ENCODE measurements around the gene ALLC.

DNA sequence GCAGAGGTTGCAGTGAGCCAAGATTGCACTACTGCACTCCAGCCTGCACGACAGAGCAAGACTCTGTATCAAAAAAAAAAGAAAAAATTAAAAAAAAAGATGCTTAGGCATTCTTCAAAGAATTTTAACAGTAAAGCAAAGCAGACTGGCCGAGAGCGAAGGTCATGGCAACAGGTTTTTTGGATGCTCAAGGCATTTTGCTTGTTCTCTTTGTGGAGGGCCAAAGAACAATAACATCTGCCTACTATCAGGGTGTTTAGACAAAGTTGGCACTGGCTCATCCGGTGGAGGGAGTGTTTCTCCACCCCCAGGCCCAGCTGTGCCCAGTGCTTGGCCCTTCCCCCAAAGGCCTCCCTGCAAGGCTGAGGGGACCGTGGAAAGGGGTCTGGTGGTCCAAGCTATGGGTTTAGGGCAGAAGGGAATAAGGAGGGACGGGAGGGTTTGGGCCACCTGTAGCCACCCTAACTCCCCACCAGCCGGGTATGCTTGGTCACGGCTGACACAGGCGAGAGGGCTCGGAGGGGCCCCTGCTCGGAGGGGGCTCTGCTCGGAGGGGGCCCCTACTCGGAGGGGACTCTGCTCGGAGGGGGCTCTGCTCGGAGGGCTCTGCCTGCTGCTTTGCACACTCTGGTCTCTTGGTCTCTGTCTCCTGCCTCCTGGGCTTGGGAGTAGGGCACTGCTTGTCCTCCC is 26.7 kb upstream of the ALLC start:
- TF ChIP-seq CTCF (IDR thresholded peaks at IDR 0.05) (no peak), JUN (IDR thresholded peaks at IDR 0.05) (no peak), HOXB5 (CRISPR knock-in tag; IDR thresholded peaks at IDR 0.05) (no peak)

Data from A549 (cell line).